Activated CD8-positive, alpha-beta memory T cell treated with anti-CD3 and anti-CD28 coated beads, Interleukin-2, amount 50 U/mL, for 48 hours (primary cell): Measurements from ENCODE around the gene VPS4A.

Source experiments
- DNase-seq: peaks from one replicate; pipeline ENCODE4 v3.0.0-alpha.2; 2020

Gene VPS4A

GRCh38 chr16:69307856-69308255, 3.3 kb upstream of the VPS4A start:
- DNase-seq, result no peak

GRCh38 chr16:69309316-69309715, 1.8 kb upstream of the VPS4A start:
- DNase-seq, result no peak

- peak; percentile 79 for DNase-seq
Observed at GRCh38 chr16:69311533-69312387, 610 bp downstream of the VPS4A start.

- DNase-seq, result no peak
Observed at GRCh38 chr16:69313469-69313868, 2.3 kb downstream of the VPS4A start.

GRCh38 chr16:69314534-69314933, 3.4 kb downstream of the VPS4A start:
- DNase-seq, result no peak

GRCh38 chr16:69315486-69316311, 4.5 kb downstream of the VPS4A start:
- DNase-seq, result no peak

GRCh38 chr16:69316595-69317034, 5.5 kb downstream of the VPS4A start:
- DNase-seq, result no peak

- no peak for DNase-seq
Observed at GRCh38 chr16:69318177-69318910, 7.2 kb downstream of the VPS4A start.

- DNase-seq, result no peak
Observed at GRCh38 chr16:69318911-69319289, 7.8 kb downstream of the VPS4A start.

GRCh38 chr16:69319381-69319780, 8.2 kb downstream of the VPS4A start:
- no peak for DNase-seq

GRCh38 chr16:69319826-69320739, 8.9 kb downstream of the VPS4A start:
- no peak for DNase-seq

GRCh38 chr16:69320740-69321073, 9.6 kb downstream of the VPS4A start:
- no peak for DNase-seq

GRCh38 chr16:69321080-69321479, 9.9 kb downstream of the VPS4A start:
- no peak for DNase-seq

- no peak for DNase-seq
Observed at GRCh38 chr16:69322343-69322742, 11.2 kb downstream of the VPS4A start.

GRCh38 chr16:69323415-69323814, 12.3 kb downstream of the VPS4A start:
- DNase-seq, result no peak

- no peak for DNase-seq
Observed at GRCh38 chr16:69324013-69324531, 12.9 kb downstream of the VPS4A start.

GRCh38 chr16:69324585-69325253, 13.6 kb downstream of the VPS4A start:
- DNase-seq, result no peak

GRCh38 chr16:69325784-69326171, 14.6 kb downstream of the VPS4A start:
- no peak for DNase-seq

GRCh38 chr16:69326172-69326873, 15.2 kb downstream of the VPS4A start:
- DNase-seq, result no peak

GRCh38 chr16:69327585-69328310, 16.6 kb downstream of the VPS4A start:
- DNase-seq, result no peak
